Kidney epithelial cell (primary cell): ENCODE measurements around the gene AKAP7. TPM values are rescaled to one million over a fixed set of nuclear protein-coding genes. Genes with fewer than 3 reads are reported as not detected.
A peak's percentile ranks its signal among the peaks of the same experiment; 100 is the strongest.

ENCODE experiments used
- DNase-seq: peaks from one replicate; pipeline ENCODE4 v3.0.0-alpha.2; 2010; ENCODE audit warnings: low read depth
- H3K27me3 ChIP-seq: 2 replicates; pipeline ENCODE4 v1.6.0; 2011; ENCODE audit warnings: low read length; ENCODE audit not compliant: control insufficient read depth, insufficient read depth
- H3K36me3 ChIP-seq: 2 replicates; pipeline ENCODE4 v1.5.1; 2011; ENCODE audit warnings: low read length; ENCODE audit not compliant: control insufficient read depth, insufficient read depth
- H3K4me3 ChIP-seq: 2 replicates; pipeline ENCODE4 v1.5.1; 2011; ENCODE audit warnings: low read depth, mild to moderate bottlenecking, control low read depth, low read length
- CTCF ChIP-seq: IDR thresholded peaks from 2 replicates; pipeline ENCODE4 v1.5.1; 2011; ENCODE audit warnings: mild to moderate bottlenecking, moderate library complexity, low read length, control low read depth, inconsistent platforms; ENCODE audit not compliant: insufficient read depth, poor library complexity, severe bottlenecking
- total RNA-seq: library from RNA; depleted of rRNA; stranded (reverse); fragments of >200 nt; gene quantifications from 2 replicates; pipeline ENCODE4 v1.2.3, GENCODE V29; 2015

AKAP7 gene
- total RNA-seq, 1 donor from 2014 or later, result 4.2 TPM

GRCh38 chr6:131251590-131252199, 116.4 kb downstream of the AKAP7 start:
- no peak for TF ChIP-seq CTCF
- no peak overlapping the region for H3K4me3 ChIP-seq
- H3K36me3 ChIP-seq, result no peaks in the 10 kb centered on the region
- DNase-seq, result no peak
- no peaks in the 10 kb centered on the region for H3K27me3 ChIP-seq

DNA sequence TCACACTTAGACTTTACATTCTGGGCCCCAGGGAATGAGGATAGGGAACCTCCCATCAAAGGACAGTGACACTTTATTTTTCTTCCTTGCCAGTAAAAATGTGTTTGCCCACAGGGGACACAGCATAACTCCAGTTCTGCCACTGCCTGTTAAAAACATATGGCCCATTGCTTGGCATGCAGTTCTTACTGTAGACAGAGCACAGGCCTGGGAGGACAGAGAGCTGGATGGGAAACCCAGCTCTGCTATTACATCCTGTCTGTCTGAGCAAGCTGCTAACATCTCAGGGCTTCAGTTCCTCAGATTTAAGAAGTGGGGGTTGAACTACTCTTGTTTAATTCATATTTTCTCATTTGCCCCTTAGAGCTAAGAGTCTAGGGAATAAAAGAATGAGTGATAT, 120.2 kb downstream of the AKAP7 start:
- Histone ChIP-seq H3K4me3 (no peak overlapping the region), H3K36me3 (no peaks in the 10 kb centered on the region), H3K27me3 (no peaks in the 10 kb centered on the region)
- DNase-seq, result no peak
- TF ChIP-seq CTCF, result no peak

GRCh38 chr6:131255911-131256310, 120.6 kb downstream of the AKAP7 start:
- H3K27me3 ChIP-seq, result no peaks in the 10 kb centered on the region

GRCh38 chr6:131257104-131257503, 121.8 kb downstream of the AKAP7 start:
- H3K36me3 ChIP-seq, result no peaks in the 10 kb centered on the region
- H3K27me3 ChIP-seq, result no peaks in the 10 kb centered on the region
- no peak for TF ChIP-seq CTCF
- no peak overlapping the region for H3K4me3 ChIP-seq
- DNase-seq, result no peak

More at GRCh38 chr6:131255911-131256310, 120.6 kb downstream of the AKAP7 start:
- H3K36me3 ChIP-seq, result no peaks in the 10 kb centered on the region
- no peak overlapping the region for H3K4me3 ChIP-seq
- TF ChIP-seq CTCF, result no peak
- no peak for DNase-seq

GRCh38 chr6:131258010-131258652, 122.9 kb downstream of the AKAP7 start:
- peak; percentile 56 for DNase-seq
- TF ChIP-seq CTCF, result no peak

More at GRCh38 chr6:131258010-131258652, 122.9 kb downstream of the AKAP7 start:
- H3K36me3 ChIP-seq, result no peaks in the 10 kb centered on the region
- no peaks in the 10 kb centered on the region for H3K27me3 ChIP-seq
- H3K4me3 ChIP-seq, result no peak overlapping the region
